ENCODE measurements around the gene IGDCC3.

IGDCC3 gene

DNA sequence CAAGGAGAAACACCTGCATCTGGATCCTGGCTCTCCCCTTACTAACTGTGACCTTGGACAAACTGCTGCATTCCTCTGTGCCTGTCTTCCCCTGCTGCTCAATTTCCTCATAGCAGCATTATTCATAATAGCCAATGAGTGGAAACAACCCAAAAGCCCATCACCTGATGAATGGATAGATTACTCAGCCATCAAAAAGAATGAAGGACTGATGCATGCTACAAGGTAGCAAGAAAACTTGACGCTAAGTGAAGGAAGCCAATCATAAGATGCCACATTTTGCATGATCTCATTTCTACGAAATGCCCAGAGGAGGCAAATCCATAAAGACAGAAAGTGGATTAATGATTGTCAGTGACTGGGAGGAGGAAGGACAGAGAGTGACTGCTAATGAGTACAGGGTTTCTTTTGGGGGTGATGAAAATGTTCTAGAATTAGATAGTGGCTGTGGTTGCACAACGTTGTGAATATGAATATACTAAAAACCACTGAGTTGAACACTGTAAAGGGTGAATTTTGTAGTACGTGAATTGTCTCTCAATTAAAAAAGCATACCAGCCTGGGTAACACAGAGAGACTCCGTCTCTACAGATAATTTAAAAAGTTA, 33.8 kb upstream of the IGDCC3 start:
- TF ChIP-seq, protein P1, sequence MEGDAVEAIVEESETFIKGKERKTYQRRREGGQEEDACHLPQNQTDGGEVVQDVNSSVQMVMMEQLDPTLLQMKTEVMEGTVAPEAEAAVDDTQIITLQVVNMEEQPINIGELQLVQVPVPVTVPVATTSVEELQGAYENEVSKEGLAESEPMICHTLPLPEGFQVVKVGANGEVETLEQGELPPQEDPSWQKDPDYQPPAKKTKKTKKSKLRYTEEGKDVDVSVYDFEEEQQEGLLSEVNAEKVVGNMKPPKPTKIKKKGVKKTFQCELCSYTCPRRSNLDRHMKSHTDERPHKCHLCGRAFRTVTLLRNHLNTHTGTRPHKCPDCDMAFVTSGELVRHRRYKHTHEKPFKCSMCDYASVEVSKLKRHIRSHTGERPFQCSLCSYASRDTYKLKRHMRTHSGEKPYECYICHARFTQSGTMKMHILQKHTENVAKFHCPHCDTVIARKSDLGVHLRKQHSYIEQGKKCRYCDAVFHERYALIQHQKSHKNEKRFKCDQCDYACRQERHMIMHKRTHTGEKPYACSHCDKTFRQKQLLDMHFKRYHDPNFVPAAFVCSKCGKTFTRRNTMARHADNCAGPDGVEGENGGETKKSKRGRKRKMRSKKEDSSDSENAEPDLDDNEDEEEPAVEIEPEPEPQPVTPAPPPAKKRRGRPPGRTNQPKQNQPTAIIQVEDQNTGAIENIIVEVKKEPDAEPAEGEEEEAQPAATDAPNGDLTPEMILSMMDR (IDR thresholded peaks at IDR 0.05; ENCODE audit: extremely low read depth, missing control alignments), result no peak
- no peak for DNase-seq (ENCODE audit: low spot score)

DNA sequence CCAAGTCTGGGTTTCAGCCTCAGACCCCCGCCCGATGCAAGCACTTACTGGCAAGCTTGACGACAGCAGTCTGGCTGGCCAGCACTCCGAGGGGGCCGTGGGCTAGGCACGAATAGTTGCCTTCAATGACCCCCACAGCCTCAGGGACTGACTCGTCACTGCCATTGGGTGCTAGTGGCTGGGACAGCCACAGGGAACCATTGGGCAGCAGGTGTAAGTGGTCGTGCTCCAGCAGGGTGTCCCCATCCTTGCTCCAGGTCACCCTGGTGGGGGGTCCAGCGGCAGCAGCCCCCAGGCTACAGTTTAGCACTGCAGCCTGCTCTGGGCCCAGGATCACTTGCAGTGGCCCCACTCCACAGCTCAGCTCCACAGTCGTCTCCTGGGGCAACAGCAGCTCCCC, 33.2 kb upstream of the IGDCC3 start:
- no peak for DNase-seq (ENCODE audit: low spot score)
- TF ChIP-seq, protein P1 (IDR thresholded peaks at IDR 0.05; ENCODE audit: extremely low read depth, missing control alignments), result no peak

DNA sequence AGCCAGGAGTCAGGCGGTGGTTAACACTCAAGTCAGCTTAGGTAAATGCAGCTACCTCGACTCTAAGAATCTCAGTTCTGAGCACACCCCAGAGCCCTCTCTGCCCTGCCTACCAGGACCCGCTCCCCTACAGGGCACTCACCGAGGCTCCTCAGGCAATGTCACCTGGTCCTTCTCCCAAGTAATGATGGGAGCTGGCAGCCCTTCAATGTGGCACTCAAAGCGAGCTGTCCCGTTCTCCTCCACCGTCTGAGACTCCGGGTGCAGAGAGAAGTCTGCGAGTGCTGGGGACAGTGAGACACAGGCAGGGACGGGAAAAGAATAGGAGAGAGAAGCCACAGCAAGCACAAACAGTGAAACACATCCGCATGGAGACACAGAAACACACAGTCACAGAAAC, 32.2 kb upstream of the IGDCC3 start:
- TF ChIP-seq, protein P1 (IDR thresholded peaks at IDR 0.05; ENCODE audit: extremely low read depth, missing control alignments), result no peak
- no peak for DNase-seq (ENCODE audit: low spot score)

DNA sequence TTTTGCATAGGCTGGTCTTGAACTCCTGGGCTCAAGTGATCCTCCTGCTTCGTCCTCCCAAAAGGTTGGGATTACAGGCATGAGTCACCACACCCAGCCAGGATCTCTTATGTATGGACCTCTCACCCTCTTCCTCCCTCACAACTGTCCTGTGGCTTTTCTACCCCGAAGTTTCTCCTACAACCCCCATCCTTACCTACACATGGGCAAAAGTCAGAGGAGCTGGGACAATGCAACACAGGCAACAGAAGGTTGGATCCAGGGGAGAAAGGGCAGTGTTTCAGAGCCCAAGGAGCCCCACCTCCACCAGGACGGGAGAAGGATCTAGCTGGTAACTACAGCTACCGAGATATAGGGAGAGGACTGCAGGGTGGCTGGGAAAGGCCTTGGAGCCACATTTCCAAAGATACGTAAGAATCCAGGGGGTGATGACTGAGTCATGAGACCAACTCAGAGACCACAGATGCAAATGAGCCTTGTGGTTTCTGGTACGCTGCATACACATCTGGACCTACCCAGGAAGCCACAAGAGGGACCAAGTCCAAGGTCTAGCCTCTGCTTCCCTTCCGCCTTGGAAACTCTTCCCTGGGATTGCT, 31.3 kb upstream of the IGDCC3 start:
- no peak for DNase-seq (ENCODE audit: low spot score)
- TF ChIP-seq, protein P1 (IDR thresholded peaks at IDR 0.05; ENCODE audit: extremely low read depth, missing control alignments), result no peak

DNA sequence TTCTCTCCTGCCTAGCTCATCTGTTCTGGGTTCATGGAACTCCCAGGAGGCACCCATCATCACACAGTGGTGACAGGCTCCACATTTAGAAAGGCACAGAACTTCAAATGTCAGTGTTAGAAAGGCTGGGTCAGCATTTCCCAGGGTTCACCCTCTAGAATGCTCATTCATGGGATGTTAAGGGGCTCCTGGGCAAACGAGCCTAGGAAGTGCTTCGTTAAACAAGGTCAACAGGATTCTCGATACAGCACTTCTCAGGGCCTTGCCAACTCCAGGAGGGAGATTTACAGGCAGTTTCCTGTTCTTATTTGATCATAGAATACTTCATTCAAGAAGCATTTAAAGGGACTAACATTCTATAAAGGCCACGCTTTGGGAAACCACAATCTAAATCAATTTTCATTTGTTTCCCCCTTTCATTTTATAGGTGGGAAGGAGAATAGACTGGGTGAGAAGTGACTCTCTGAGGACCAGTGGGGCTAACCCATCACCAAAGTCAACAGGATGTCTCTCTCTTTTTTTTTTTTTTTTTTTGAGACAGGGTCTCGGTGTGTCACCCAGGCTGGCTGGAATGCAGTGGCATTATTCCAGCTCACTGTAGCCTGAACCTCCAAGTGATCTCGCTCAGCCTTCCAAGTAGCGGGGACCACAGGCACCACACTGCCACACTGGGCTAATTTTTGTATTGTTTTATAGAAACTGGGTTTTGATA, 30.7 kb upstream of the IGDCC3 start:
- TF ChIP-seq, protein P1 (IDR thresholded peaks at IDR 0.05; ENCODE audit: extremely low read depth, missing control alignments), result no peak
- DNase-seq (ENCODE audit: low spot score), result no peak

DNA sequence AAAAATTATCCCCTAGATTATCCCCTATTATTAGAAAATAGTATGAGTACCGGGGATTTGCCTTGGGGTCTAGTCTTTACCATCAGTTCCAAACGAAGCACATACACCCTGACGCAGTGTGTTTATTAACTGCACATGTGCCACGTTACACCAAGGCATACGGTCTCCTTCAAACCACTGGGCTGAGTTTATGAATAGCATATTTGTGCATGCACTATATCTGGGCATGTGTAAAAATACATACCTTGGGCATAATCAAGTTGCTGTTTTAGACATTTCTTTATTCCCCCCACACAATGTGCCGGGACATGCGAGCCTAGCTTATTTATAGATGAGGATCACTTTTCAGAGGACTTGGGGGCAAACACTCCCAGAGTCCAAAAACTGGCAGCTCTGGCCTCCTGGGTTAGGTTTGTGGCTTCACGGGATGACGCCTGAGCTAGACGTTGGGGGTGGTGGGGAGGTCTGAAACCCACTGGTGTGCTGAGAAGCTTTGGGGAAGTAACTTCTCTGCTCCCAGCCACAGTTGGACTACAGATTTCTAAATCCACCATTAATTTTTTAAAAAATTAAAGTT, 28.7 kb upstream of the IGDCC3 start:
- DNase-seq (ENCODE audit: low spot score), result no peak

More for the DNA sequence above, 28.7 kb upstream of the IGDCC3 start:
- TF ChIP-seq, protein P1 (IDR thresholded peaks at IDR 0.05; ENCODE audit: extremely low read depth, missing control alignments), result no peak

Data from GM20000 (cell line).